Right ventricle myocardium superior (tissue), 1 donor: ENCODE data around the gene HTRA3. TPM values are rescaled to one million over a fixed set of nuclear protein-coding genes. Genes with fewer than 3 reads are reported as not detected.

Experiments
- ATAC-seq: fragments of 200-7000 bp; cut with Tn5 transposase; one replicate; pipeline ENCODE4 v1.9.1; 2020; ENCODE audit warnings: mild to moderate bottlenecking; ENCODE audit not compliant: poor library complexity
- DNase-seq: peaks from one replicate; pipeline ENCODE4 v3.0.0-alpha.2; 2020
- intact Hi-C: fragments of 100-400 bp; cut with DNase I; formaldehyde crosslinking; loops from one replicate; pipeline ENCODE4 v1.11.2; 2022
- total RNA-seq: library from RNA; stranded (reverse); fragmentation: NEBNext Ultra II Directional; extraction: Animal tissue kit (Norgen Biotek cat#: 25700); gene quantifications from one replicate; pipeline ENCODE4 v1.2.1, GENCODE V29; 2021
- donor health status: DM: no; HTN: yes; CAD: no; lungs with severe emphysema.

The HTRA3 gene
- total RNA-seq, 1 donor from 2014 or later: 123 TPM

- no peak for DNase-seq
- intact Hi-C loops: loop anchor here (10.0 kb wide), 1 partner anchor 57 kb away; no protein-coding TSS in a partner anchor
- no peak for ATAC-seq
These were observed 38.0 kb upstream of the HTRA3 start for GRCh38 chr4:8231551-8232049.

- intact Hi-C loops: loop anchor here (10.0 kb wide), 1 partner anchor 58 kb away; no protein-coding TSS in a partner anchor
- ATAC-seq: no peak
- DNase-seq: no peak
These were observed 36.8 kb upstream of the HTRA3 start for GRCh38 chr4:8232748-8233147.

- ATAC-seq (no peak), DNase-seq (no peak)
- intact Hi-C loops: loop anchor here (10.0 kb wide), 1 partner anchor 59 kb away; no protein-coding TSS in a partner anchor
These were observed 35.7 kb upstream of the HTRA3 start for GRCh38 chr4:8233672-8234484.

GRCh38 chr4:8234715-8235114 is 34.8 kb upstream of the HTRA3 start:
- DNase-seq: no peak
- no peak for ATAC-seq
- intact Hi-C loops: loop anchor here (10.0 kb wide), 1 partner anchor 60 kb away; no protein-coding TSS in a partner anchor

GRCh38 chr4:8235224-8235623 is 34.3 kb upstream of the HTRA3 start:
- DNase-seq (no peak), ATAC-seq (no peak)

GRCh38 chr4:8235686-8236085 is 33.9 kb upstream of the HTRA3 start:
- DNase-seq (no peak), ATAC-seq (no peak)
- intact Hi-C loops: loop anchor here (10.0 kb wide), 1 partner anchor 61 kb away; no protein-coding TSS in a partner anchor

More at GRCh38 chr4:8235224-8235623, 34.3 kb upstream of the HTRA3 start:
- intact Hi-C loops: loop anchor here (10.0 kb wide), 1 partner anchor 60 kb away; no protein-coding TSS in a partner anchor

GRCh38 chr4:8236106-8236919 is 33.2 kb upstream of the HTRA3 start:
- DNase-seq (no peak), ATAC-seq (no peak)
- intact Hi-C loops: loop anchor here (10.0 kb wide), 1 partner anchor 62 kb away; no protein-coding TSS in a partner anchor

- no peak for DNase-seq
- intact Hi-C loops: loop anchor here (10.0 kb wide), 1 partner anchor 62 kb away; no protein-coding TSS in a partner anchor
These were observed 32.7 kb upstream of the HTRA3 start for GRCh38 chr4:8236920-8237195.

GRCh38 chr4:8237256-8237989 is 32.1 kb upstream of the HTRA3 start:
- ATAC-seq (no peak), DNase-seq (no peak)
- intact Hi-C loops: loop anchor here (10.0 kb wide), 1 partner anchor 63 kb away; no protein-coding TSS in a partner anchor

More at GRCh38 chr4:8236920-8237195, 32.7 kb upstream of the HTRA3 start:
- no peak for ATAC-seq

- ATAC-seq (no peak), DNase-seq (no peak)
- intact Hi-C loops: loop anchor here (10.0 kb wide), 1 partner anchor 63 kb away; no protein-coding TSS in a partner anchor
These were observed 31.5 kb upstream of the HTRA3 start for GRCh38 chr4:8238036-8238511.

- DNase-seq: no peak
- intact Hi-C loops: loop anchor here (10.0 kb wide), 1 partner anchor 64 kb away; no protein-coding TSS in a partner anchor
- no peak for ATAC-seq
These were observed 31.0 kb upstream of the HTRA3 start for GRCh38 chr4:8238515-8239053.

- ATAC-seq (no peak), DNase-seq (no peak)
- intact Hi-C loops: loop anchor here (10.0 kb wide), 1 partner anchor 64 kb away; no protein-coding TSS in a partner anchor
These were observed 30.3 kb upstream of the HTRA3 start for GRCh38 chr4:8239226-8239625.

GRCh38 chr4:8239661-8240060 is 29.9 kb upstream of the HTRA3 start:
- DNase-seq (no peak), ATAC-seq (no peak)
- intact Hi-C loops: loop anchor here (10.0 kb wide), 1 partner anchor 65 kb away; no protein-coding TSS in a partner anchor

- ATAC-seq (no peak), DNase-seq (no peak)
- intact Hi-C loops: no loop called here
These were observed 29.1 kb upstream of the HTRA3 start for GRCh38 chr4:8240211-8241041.

- intact Hi-C loops: no loop called here
- ATAC-seq: no peak
- DNase-seq: no peak
These were observed 28.3 kb upstream of the HTRA3 start for GRCh38 chr4:8241211-8241779.

- intact Hi-C loops: loop anchor here (2.0 kb wide), 1 partner anchor 169 kb away; no protein-coding TSS in a partner anchor
- ATAC-seq: peak; percentile 90
These were observed 27.5 kb upstream of the HTRA3 start for GRCh38 chr4:8241895-8242696.

More at GRCh38 chr4:8241895-8242696, 27.5 kb upstream of the HTRA3 start:
- DNase-seq: peak; percentile 93
